GM18520 (cell line): ENCODE results near the gene MYO1E.
"Not testable (repeated sequence)": the region's sequence is repeated elsewhere in the genome, so short reads cannot be mapped to it uniquely, and the experiment has no call there.

Experiments used
- ATAC-seq: cut with Tn5 transposase; IDR thresholded peaks from one replicate; pipeline ENCODE4 v1.9.1; 2021; ENCODE audit not compliant: unreplicated experiment

The MYO1E gene

DNA sequence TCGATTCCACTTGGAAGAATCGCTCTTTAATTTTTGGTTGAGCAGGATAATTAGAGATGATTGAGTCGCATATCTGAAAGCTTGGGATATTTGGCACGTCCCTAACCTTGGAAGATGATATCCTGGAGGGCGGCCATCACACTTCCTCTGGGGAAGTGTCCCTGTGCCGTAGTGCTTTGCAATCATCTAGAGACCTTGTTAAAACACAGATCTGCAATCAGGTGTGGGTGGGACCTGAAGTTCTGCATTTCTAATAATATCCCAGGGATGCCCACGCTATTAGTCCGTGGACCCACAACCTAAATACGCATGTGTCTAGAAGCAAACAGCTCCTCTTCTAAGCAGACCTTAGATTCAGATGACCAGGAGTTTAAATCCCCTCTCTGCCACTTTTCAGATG is 20.5 kb downstream of the MYO1E start:
- no peak for ATAC-seq

DNA sequence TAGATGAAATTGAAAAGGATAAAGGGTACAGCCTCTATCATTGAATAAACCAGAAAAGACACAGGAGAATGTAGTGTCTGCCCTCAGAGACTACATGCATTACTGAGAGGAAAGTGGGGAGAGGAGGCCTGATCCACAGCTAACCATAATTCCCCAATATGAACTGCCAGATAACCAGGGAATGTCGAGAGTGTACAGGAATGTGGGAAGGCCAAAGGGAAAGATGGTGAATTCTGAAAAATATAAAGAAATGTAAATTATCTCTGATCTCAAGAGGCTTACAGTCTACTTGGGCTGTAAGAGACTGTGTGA is 22.3 kb downstream of the MYO1E start:
- ATAC-seq: no peak

DNA sequence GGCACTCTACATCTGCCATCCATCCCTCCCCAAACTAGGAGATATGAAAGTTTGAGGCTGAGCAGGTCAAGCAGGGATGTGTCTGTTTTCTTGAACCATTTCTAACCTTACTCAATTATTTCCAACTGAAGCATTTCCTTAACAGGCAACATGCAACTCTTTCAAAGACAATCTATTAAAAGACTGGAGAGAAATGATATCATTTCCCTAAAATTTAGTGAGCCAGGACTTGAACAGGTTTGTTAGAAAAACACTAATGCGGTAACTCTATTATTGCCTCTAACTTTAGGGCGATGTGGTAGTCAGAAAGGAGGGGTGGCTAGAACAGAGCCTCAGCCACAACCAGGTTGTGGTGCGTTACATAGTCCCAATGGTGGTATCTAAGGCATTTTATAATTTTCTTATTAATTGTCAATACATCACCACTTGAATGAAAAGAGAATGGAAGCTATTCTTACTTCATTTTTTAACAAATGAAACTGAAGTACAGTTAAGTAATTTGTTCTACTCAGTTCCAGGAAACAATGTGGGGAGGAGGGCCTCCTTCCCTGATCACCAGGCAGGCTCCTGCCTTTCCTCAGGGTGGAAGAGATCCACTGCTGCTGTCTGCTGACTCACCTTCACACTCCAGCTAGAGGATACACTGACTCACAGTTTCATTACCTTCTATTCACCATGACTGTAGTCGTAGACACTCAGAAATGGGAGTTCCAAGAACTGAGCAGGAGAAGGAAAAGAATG is 22.8 kb downstream of the MYO1E start:
- no peak for ATAC-seq

DNA sequence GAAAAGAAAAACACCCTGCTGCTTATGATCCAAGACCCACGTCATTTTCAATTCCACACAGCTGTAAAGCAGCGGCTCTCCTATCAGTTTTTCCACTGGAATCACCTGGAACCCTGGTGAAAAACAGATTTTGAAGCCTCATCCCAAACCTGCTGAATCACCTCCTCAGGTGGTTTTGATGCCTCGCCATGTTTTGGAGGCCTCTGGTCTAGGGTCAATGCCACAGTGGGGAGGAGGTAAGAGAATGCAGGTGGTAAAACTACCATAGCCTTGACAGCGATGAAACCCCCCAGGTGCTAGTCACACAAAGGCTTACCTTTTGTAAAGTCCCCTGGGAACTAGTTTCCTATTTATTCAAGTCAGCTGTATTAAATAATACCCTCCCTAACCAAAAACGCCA is 24.8 kb downstream of the MYO1E start:
- ATAC-seq: no peak

DNA sequence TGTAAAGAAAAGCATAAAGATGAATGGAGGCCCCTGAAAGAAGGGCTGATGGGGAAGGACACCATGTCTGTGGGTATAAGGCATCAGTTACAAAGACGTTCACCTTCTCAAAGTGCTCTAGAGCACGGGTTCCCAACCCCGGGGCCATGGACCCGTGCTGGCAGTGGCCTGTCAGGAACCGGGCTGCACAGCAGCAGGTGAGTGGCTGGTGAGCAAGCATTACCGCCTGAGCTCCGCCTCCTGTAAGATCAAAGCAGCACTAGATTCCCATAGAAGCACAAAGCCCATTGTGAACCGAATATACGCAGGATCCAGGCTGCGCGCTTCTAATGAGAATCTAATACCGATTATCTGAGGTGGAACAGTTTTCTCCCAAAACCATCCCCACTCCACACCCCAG is 25.7 kb downstream of the MYO1E start:
- no peak for ATAC-seq

DNA sequence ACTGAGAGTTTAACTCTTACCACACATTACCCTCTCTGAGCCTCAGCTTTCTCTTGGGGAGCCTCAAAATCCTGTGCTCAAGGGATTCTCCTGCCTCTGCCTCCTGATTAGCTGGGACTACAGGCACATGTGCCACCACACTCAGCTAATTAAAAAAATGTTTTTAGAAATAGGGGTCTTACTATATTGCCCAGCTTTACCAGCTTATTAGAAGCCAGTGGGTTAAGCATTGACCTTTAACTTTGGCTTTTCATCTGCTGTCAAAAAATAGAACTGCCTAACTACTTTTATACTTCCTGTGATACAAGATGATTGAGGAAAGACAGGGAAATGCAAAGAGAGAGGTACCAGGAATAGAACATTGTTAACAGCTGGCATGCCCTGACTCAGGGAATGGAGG is 27.3 kb downstream of the MYO1E start:
- no peak for ATAC-seq

DNA sequence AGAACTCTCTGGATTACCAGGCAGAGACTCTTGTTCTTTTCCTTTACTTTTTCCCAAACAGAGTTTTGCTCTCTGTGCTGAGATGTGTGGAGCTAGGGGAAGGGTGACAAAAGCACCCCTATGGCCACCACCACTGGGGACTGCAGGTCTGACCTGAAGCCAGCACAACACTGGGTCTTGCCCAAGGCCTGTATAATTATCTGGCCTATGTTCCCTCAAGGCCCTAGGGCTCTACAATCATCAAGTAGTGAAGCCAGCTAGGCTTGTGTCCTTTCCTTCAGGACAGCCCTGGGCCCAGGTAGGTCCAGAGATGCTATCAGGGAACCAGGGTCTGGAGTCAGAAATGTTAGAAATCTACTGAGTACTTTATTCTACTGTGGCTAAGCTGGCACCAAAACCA is 28.4 kb downstream of the MYO1E start:
- no peak for ATAC-seq

DNA sequence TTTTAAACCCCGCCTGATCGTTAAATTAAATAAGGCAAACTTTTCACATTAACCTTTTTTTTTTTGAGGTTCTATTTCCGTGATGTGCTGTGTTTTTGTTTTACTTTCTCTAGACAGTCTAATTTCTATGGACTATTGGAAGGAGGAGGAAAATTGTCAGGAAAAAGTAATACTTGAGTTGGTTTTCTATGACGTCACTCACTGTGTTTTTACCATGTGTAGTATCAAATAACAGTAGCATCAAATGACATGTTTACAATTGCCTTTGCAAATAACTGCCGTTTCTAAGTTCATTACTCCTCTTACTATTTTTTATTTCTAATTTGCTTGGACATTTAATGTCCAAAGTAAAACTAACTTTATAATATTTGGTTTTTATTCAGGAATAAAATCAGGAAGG is 32.3 kb downstream of the MYO1E start:
- ATAC-seq: no peak

DNA sequence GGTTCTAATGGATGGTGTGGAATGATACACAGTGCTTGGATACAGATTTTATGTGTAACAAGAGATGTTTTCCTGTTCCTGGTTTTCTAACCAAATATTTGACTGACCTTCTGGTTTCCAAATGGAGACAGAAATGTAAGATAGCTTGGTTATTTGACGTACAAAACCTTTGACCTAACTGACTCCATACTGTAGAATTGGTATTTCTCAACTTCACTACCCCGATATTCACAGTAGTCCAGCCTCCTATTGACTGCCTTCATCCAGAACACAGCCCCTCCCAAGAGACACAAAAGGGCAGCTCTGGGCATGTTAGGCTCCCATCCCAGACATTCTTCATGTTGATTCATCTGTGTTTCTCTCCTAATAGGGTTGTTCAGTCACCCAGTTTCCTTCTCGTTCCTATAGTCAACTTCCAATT is 33.4 kb downstream of the MYO1E start:
- no peak for ATAC-seq

DNA sequence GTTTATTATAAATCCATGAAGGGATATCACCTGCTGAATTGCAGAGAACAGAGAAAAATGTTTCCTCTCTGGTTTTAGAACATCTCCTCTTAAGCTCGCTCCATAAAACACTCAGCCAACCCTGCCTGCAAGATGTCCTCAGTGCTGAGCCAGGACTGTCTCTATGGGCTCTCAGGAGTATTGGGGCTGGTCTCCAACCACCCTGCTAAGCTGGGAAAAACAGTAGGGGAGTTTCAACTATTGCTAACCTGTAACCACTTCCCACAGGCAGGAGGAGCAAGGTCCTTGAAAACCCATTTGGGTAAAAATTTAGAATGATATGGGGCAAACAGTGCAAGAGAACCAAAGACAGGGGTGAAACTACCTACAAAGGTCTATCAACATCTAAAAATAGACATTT is 34.3 kb downstream of the MYO1E start:
- ATAC-seq: no peak

DNA sequence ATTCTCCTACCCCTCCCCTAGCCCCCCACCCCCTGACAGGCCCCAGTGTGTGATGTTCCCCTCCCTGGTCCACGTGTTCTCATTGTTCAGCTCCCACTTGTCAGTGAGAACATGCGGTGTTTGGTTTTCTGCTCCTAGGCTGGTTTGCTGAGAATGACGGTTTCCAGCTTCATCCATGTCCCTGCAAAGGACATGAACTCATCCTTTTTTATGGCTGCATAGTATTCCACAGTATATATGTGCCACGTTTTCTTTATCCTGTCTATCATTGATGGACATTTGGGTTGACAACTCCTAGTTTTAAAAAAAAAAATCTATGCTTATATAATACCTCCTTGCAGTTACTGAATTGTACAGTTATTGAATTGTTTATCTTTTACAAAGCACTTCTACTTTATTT is 35.9 kb downstream of the MYO1E start:
- not testable (repeated sequence) for ATAC-seq

DNA sequence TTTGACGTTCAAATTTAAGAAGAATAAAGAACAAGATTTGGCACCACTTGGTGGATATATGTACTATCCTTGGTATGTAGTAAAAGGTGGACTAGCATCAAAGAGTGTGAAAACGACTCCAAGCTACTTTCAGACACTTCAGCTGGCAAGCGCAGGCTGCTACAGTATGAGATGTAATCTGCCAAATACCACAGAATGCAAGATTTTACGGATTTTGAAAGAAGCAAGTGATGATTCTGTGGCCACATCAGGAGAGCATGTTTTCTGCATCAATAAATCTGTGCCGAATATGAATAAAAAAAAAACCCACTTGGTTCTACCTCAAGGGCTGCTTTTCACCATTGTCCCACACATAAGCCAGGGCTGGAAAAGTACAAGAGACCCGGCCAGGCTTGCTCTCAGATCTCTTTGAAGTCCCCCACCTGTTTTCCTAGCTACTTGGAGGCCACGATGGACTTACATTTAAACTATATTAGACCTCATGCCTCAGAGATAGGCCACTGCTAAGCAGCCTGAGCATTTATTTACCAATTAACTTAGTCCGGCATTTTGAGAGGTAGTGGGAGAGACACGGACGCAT is 37.4 kb downstream of the MYO1E start:
- no peak for ATAC-seq

DNA sequence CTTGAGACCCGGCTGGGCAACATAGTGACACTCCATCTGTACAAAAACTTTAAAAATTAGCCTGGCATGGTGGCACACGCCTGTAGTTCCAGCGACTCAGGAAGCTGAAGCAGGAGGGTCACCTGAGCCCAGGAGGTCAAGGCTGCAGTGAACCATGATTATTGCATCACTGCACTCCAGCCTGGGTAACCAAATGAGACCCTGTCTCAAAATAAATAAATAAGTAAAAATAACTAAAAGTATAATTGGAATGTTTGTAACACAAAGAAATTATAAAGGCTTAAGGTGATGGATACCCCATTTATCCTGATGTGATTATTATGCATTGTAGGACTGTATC is 38.6 kb downstream of the MYO1E start:
- no peak for ATAC-seq

DNA sequence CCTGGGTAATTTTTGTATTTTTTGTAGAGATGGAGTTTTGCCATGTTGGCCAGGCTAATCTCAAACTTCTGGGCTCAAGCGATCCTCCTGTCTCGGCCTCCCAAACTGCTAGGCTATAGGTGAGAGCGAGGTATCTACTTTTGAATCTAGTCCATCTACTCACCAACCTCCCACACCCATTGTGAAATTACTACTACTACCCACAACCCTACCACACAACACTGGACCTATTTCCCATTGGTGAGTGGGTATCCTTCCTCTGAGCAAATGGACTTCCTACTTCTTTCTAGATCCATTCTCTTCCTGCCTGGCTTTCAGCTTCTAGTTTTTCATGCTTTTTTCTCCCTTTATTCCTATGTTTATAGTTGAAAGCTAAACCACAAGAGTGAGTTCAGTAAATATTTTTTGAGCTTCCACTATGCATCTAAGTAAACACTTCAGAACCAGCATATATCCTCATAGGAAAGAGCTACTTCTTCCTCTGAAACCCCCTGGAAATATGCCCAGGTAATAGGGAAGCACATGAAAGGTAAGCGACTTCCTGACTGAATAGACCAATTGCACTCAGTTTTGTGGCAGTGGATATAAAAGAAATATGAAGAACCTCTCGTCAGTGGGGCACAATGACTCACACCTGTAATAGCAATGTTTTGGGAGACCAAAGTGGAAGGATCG is 39.1 kb downstream of the MYO1E start:
- ATAC-seq: no peak

DNA sequence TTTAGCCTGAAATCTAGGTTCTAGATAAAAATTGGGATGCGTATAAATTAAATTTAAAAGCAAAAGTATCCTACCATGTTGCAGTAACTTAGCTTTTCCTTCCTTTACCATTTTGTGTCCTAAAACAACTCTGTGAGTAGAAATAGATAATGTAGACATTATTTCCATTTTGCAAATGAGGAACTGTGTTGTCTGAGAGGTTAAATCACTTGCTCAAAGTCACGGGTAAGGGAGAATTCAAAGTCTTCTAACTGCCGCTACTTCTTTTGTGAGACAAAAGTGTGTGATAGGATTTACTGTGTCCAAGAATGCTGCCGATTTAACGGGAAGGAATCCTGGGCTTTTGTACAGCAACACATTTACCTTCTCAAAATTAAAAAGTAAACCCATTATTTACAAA is 40.7 kb downstream of the MYO1E start:
- ATAC-seq: no peak

DNA sequence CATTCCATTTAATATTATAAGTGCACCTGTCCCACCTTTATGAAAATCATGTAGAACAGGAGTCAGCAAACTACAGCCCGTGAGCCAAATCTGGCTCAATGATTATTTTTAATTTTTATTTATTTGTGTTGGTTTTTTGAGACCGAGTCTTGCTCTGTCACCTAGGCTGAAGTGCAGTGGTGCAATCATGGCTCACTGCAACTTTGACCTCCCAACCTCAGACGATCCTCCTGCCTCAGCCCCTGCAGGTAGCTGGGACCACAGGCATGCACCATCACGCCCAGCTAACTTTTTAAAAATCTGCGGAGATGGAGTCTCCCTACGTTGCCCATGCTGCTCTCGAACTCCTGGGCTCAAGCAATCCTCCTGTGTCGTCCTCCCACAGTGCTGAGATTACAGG is 42.0 kb downstream of the MYO1E start:
- ATAC-seq: no peak

DNA sequence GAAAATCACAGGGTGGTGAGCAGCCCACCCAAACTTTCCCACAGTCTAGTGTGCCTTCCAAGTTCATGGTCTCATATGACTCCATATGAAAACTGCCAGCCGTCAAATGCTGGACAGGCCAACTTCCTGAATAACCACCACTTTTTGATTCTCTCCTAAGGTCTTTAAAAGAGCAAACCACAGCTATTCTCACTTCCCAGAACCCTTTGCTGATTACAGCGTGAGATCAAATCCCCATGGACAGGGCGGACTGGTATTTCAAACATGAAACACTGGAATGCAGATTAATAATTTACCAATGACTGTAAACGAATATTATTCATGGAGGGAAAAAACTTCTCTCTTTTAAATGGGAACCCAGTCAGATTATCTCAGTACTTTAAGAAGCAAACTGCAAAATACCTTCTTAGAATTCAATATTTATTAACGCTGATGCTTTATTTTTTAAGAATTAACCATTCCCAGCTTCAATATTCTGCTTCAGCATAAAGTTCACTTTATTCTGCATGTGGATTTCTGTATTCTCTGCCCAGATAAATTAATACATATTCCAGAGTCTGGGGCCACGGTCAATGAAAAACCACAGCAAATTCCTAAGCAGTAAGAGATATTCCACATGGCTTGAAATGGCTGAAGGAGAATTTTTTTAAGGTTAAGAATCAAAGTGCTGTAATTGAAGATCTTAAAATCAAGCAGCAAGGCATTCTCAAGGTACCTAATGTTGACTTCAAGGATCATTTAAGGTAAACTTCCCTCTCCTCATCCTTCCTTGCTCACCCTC is 42.9 kb downstream of the MYO1E start:
- no peak for ATAC-seq

DNA sequence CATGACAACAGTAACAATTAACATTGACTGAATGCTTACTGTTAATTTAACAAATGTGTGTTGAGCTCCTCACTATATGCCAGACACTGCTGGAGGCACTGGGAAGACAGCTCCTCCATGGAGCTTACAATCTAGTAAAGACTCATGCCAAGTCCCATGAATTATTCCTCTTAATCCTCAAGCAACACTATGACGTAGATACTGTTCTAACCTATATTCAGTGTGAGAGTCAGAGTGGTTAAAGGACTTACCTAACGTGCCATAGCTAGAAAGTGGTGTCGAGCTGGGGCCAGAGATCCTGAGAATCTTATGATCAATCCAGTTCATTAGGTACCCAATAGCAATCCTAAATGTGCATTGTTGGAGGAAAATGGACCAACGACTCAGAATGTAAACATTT is 43.6 kb downstream of the MYO1E start:
- ATAC-seq: no peak

DNA sequence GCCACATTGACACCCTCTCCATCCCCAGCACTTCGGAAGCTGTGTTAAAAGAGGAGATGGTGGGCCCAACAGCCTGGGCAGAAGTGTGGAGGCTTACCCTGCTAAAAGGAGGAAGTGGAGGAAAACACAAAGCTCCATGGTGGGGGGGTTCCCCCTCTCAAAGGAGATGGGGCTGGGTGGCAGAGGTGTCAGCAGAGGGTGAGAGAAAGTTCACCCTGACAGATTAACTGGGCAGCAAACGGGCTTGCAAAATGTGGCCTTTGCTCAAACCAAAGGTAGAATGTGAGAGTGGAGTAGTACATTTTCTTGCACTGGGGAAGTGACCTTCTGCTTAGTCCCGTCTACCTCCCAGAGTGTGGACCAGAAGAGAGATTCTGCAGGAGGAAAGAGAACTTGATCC is 44.7 kb downstream of the MYO1E start:
- peak; percentile 44 for ATAC-seq

DNA sequence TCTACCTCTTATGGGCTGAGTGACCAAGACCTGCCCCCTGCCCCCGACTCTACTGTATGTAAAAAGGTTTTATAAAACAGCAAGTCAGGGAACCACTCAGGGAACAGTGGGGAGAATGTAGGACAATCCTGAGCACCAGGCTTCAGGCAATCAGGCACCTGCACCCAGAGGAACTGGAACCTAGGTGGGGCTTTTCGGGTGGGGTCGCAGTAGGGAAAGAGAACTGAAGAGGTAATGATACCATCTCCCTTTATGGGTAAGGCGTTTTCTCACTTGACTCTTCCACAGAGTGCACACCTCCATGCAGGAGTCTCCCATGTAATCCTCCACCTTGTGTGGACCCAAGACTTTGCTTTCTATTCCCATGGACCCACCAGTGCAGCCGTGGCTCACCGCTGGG is 45.8 kb downstream of the MYO1E start:
- ATAC-seq: no peak

DNA sequence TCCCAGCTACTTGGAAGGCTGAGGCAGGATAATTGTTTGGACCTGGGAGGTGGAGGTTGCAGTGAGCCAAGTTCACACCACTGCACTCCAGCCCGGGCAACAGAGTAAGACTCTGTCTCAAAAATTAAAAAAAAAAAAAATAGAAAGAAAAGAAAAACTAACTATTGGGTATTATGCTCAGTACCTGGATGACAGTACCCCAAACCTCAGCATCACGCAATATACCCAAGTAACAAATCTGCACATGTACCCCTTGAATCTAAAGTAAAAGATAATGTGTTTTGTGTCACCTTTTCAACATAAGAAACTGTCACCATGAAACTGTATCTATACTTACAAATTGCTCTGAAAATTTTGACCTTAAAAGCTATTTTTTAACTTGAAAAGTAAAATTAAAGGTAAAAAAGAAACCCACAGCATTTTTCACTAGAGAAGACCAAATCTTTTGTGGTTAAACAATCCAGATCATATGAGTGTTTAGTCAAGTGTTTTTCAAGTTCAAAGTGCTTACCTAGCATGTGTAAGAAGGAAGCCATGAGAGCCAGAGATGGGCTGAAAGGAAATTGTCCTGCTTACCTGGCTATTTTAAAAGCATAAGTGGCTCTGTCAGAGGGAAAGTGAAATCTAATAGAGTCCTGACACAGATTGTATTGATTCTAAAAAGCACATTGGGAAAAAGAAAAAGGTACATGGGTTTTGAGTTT is 50.5 kb downstream of the MYO1E start:
- ATAC-seq: no peak
